GM12878 (cell line): ENCODE results near the gene VWA3B.

ENCODE experiments used
- CBFB ChIP-seq: IDR thresholded peaks from 2 replicates; pipeline ENCODE4 v1.6.1; 2016; ENCODE audit warnings: antibody characterized with exemption, low read depth
- CEBPB ChIP-seq, 2 experiments: fragments of 150-350 bp in 1 of 2; IDR thresholded peaks; 2 replicates each; pipeline ENCODE4 v1.6.1; 2012 to 2014; ENCODE audit warnings: low read depth in 2 of 2, low read length in 2 of 2, borderline replicate concordance in 1 of 2, inconsistent platforms in 1 of 2
- CTCF ChIP-seq, 3 experiments: IDR thresholded peaks in 2 of 3; conservative IDR thresholded peaks in 1 of 3; 2 replicates each; pipeline ENCODE4 v1.5.1; 2011; ENCODE audit warnings: low read depth in 3 of 3, low read length in 3 of 3, mild to moderate bottlenecking in 3 of 3, control low read depth in 2 of 3, moderate library complexity in 2 of 3, inconsistent platforms in 1 of 3, mixed read lengths in 1 of 3; ENCODE audit not compliant: control insufficient read depth in 2 of 3, insufficient read depth in 1 of 3; ENCODE audit errors: extremely low read depth in 1 of 3
- EZH2 ChIP-seq: IDR thresholded peaks from 2 replicates; pipeline ENCODE4 v1.6.1; 2012; ENCODE audit warnings: low read depth, mild to moderate bottlenecking, control low read depth, inconsistent platforms, low read length, borderline replicate concordance; ENCODE audit not compliant: control insufficient read depth
- MAX ChIP-seq: IDR thresholded peaks from 2 replicates; pipeline ENCODE4 v1.6.1; 2012; ENCODE audit warnings: low read depth, low read length, improper control_type of control experiment
- POLR2A ChIP-seq: IDR thresholded peaks from 2 replicates; pipeline ENCODE4 v1.6.1; 2011; ENCODE audit warnings: low read depth, mild to moderate bottlenecking, low read length
- RELA ChIP-seq: fragments of 450-650 bp; IDR thresholded peaks from 2 replicates; pipeline ENCODE4 v1.8.0; 2014; ENCODE audit warnings: borderline replicate concordance; ENCODE audit not compliant: partially characterized antibody

GRCh38 chr2:98295275-98295674 is 208.3 kb downstream of the VWA3B start:
- TF ChIP-seq RELA: no peak
- no peak for TF ChIP-seq POLR2A
- TF ChIP-seq MAX: no peak
- no peak for TF ChIP-seq CTCF (IDR thresholded peaks at IDR 0.05 in 2 of 3, conservative IDR thresholded peaks at IDR 0.05 in 1 of 3; ENCODE audit: control insufficient read depth in 2 of 3, extremely low read depth in 1 of 3, insufficient read depth in 1 of 3, low read depth in 3 of 3, low read length in 3 of 3)
- no peak for TF ChIP-seq CBFB
- no peak for TF ChIP-seq EZH2
- TF ChIP-seq CEBPB (IDR thresholded peaks at IDR 0.05; ENCODE audit: borderline replicate concordance in 1 of 2, low read depth in 2 of 2, low read length in 2 of 2): no peak
